ENCODE measurements around the gene SAFB2.

The SAFB2 gene

DNA sequence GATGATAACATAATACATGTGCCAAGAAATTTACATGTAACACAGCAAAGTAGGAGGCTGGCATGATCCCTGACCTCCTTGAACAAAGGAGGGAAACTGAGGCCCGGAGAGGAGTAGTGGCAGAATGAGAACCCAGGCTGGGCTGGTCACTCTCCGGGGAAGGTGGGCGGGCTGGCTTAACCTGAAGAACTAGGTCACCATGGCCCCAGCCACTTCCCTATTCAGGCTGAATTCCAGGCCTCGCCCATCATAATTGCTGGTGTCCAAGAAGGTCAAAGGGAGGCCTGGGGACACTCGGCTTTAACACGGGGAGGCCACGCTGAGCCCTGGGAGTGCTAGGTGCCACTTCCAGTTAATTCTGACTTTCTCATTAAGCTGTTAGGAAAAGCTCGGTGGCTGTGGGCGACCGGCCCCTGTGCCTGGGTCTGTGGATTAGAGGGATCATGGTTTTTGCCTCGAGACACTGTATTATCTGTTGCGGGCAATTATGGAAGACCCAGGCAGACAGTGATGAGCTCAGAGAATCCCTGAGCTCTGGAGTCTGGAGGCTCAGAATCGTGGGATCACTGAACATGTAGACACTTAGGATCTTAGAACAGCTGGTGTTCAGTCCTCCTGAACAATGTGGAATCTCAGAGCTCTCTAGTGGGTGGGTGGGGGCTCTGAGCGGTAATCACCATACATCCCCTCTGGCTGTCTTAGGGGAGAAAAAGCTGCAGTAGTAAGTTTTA, 49.9 kb downstream of the SAFB2 start:
- no peak overlapping the region for H3K27ac Mint-ChIP-seq
- DNase-seq, result no peak
- peaks cover 2% of the 10 kb centered on the region for H3K4me1 Mint-ChIP-seq
- H3K4me3 Mint-ChIP-seq, result no peak overlapping the region
- H3K9me3 Mint-ChIP-seq, result peaks cover 9% of the 10 kb centered on the region
- TF ChIP-seq, protein P1, sequence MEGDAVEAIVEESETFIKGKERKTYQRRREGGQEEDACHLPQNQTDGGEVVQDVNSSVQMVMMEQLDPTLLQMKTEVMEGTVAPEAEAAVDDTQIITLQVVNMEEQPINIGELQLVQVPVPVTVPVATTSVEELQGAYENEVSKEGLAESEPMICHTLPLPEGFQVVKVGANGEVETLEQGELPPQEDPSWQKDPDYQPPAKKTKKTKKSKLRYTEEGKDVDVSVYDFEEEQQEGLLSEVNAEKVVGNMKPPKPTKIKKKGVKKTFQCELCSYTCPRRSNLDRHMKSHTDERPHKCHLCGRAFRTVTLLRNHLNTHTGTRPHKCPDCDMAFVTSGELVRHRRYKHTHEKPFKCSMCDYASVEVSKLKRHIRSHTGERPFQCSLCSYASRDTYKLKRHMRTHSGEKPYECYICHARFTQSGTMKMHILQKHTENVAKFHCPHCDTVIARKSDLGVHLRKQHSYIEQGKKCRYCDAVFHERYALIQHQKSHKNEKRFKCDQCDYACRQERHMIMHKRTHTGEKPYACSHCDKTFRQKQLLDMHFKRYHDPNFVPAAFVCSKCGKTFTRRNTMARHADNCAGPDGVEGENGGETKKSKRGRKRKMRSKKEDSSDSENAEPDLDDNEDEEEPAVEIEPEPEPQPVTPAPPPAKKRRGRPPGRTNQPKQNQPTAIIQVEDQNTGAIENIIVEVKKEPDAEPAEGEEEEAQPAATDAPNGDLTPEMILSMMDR (IDR thresholded peaks at IDR 0.05), result no peak
- H3K27me3 Mint-ChIP-seq (ENCODE audit: low read depth, poor library complexity), result peaks cover 6% of the 10 kb centered on the region
- no peaks in the 10 kb centered on the region for H3K36me3 Mint-ChIP-seq (ENCODE audit: low read depth)

DNA sequence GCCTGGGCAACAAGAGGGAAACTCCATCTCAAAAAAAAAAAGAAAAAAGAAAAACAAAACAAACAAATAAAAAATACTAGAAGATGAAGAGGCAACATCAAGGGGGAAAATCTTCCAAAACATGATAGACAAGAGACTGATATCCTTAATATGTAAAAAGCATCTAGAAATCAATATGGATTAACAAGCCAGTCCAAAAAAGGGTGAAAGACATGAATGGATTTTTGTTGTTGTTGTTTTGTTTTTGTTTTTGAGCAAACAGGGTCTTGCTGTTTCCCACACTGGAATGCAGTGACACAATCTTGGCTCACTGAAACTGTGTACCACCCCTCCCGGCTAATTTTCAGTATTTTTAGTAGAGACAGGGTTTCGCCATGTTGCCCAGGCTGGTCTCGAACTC, 50.8 kb downstream of the SAFB2 start:
- H3K36me3 Mint-ChIP-seq (ENCODE audit: low read depth), result no peaks in the 10 kb centered on the region
- no peak overlapping the region for H3K4me3 Mint-ChIP-seq
- peaks cover 6% of the 10 kb centered on the region for H3K27me3 Mint-ChIP-seq (ENCODE audit: low read depth, poor library complexity)
- peaks cover 9% of the 10 kb centered on the region for H3K9me3 Mint-ChIP-seq
- no peak for DNase-seq
- no peaks in the 10 kb centered on the region for H3K4me1 Mint-ChIP-seq
- H3K27ac Mint-ChIP-seq, result no peak overlapping the region
- TF ChIP-seq, protein P1 (IDR thresholded peaks at IDR 0.05), result no peak

DNA sequence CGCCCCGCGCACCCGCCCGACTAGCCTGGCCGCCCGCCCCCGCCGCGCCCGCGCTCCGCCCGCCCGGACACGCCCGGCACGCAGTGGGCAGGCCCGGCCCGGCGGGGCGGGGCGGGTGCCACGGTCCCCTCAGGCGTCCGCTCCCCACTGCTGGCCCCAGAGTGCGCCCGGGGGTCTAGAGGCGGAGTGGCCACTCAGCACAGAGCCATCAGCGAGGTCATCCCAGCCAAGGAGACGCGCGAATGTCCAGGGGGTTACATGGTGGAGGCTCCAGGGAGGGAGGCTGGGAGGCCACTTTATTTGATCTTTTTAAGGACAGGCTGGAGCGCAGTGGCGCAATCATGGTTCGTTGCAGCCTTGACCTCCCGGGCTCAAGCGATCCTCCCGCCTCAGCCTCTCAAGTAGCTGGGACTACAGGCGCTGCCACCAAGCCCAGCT, 54.6 kb downstream of the SAFB2 start:
- Mint-ChIP-seq H3K36me3 (ENCODE audit: low read depth) (no peaks in the 10 kb centered on the region), H3K4me3 (no peak overlapping the region), H3K27ac (no peak overlapping the region), H3K9me3 (peaks cover 9% of the 10 kb centered on the region), H3K4me1 (no peaks in the 10 kb centered on the region), H3K27me3 (ENCODE audit: low read depth, poor library complexity) (peaks cover 6% of the 10 kb centered on the region)
- no peak for DNase-seq
- TF ChIP-seq, protein P1 (IDR thresholded peaks at IDR 0.05), result no peak

DNA sequence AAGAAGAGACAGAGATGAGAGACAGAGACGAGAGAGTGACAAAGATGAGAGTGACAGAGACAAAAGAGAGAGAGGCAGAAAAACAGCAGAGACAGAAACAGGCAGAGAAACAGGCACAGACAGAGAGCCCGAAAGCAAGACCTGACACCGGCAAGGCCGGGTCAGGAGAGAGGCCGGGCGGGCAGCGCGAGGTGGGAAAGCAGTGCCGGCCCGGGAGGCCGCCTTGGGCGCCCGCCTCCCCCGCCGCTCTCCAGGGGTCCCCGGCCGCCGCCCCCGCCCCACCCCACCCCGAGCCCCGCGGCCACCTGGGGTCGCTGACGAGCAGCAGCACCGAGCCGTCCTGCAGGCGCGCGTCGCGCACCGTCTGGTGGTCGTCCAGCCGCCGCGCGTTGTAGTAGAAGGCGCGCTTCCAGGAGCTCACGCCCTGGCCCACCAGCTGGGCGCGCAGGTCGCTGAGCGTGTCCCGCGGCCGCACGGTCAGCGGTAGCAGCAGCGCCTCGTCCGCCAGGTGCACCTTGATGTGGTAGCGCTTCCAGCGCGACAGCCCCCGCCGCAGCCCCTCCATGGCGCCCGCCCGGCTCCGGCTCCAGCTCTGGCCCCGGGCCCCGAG, 55.1 kb downstream of the SAFB2 start, which contains the start of gene TINCR:
Gene TINCR, minus strand, starts transcription at position 594 of the 610 bp plus-strand sequence.
- Mint-ChIP-seq H3K9me3 (peaks cover 9% of the 10 kb centered on the region), H3K4me3 (no peak within 1 kb of the TSS), H3K27ac (no peak within 1 kb of the TSS), H3K4me1 (no peaks in the 10 kb centered on the region), H3K27me3 (ENCODE audit: low read depth, poor library complexity) (peaks cover 9% of the 10 kb centered on the region), H3K36me3 (ENCODE audit: low read depth) (no peaks in the 10 kb centered on the region)
- TF ChIP-seq, protein P1 (IDR thresholded peaks at IDR 0.05), result peak; percentile 26
- DNase-seq, result peak; percentile 70

DNA sequence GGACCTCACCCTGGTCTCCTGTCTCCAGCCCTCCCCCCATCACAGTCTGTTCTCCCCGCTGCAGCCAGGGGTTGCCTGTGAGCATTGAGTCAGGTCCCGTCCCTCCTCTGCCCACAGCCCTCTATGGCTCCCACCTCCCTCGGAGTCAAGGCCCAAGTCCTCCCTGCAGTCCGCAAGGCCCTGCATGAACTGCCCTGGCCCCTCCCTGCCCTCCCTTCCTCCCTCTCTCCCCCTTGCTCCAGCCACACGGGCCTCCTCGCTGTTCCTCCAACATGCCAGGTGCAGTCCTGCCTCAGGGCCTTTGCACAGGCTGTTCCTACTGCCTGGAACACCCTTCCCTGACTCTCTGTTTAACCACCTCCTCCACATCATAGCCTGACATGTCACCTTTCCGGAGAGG, 57.6 kb downstream of the SAFB2 start:
- Mint-ChIP-seq H3K4me3 (no peak overlapping the region), H3K27me3 (ENCODE audit: low read depth, poor library complexity) (peaks cover 17% of the 10 kb centered on the region), H3K27ac (no peak overlapping the region), H3K9me3 (peaks cover 11% of the 10 kb centered on the region), H3K36me3 (ENCODE audit: low read depth) (no peaks in the 10 kb centered on the region), H3K4me1 (peaks cover 9% of the 10 kb centered on the region)
- DNase-seq, result no peak
- TF ChIP-seq, protein P1 (IDR thresholded peaks at IDR 0.05), result no peak

All from nephron progenitor cell (in vitro differentiated cells).